Progenitor cell of endocrine pancreas (in vitro differentiated cells): ENCODE data around the gene HERPUD1. TPM values are rescaled to one million over a fixed set of nuclear protein-coding genes. Genes with fewer than 3 reads are reported as not detected.
A peak's percentile ranks its signal among the peaks of the same experiment; 100 is the strongest.
"Not testable (repeated sequence)": the region's sequence is repeated elsewhere in the genome, so short reads cannot be mapped to it uniquely, and the experiment has no call there.

Source experiments
- DNase-seq: peaks from one replicate; pipeline ENCODE4 v3.0.0; 2021; ENCODE audit warnings: low spot score; ENCODE audit not compliant: unreplicated experiment
- H3K27ac Mint-ChIP-seq: 2 replicates; pipeline ENCODE4 v1.8.0; 2021; ENCODE audit warnings: mild to moderate bottlenecking, moderate library complexity, mixed read lengths
- H3K27me3 Mint-ChIP-seq: 2 replicates; pipeline ENCODE4 v1.8.0; 2021; ENCODE audit warnings: mixed read lengths
- H3K36me3 Mint-ChIP-seq: 2 replicates; pipeline ENCODE4 v1.8.0; 2022; ENCODE audit warnings: mixed read lengths; ENCODE audit not compliant: insufficient read depth
- H3K4me1 Mint-ChIP-seq: 2 replicates; pipeline ENCODE4 v1.8.0; 2021; ENCODE audit warnings: low read depth, mixed read lengths
- H3K4me3 Mint-ChIP-seq: 2 replicates; pipeline ENCODE4 v1.8.0; 2021; ENCODE audit warnings: low read depth, mild to moderate bottlenecking, moderate library complexity, mixed read lengths
- H3K9me3 Mint-ChIP-seq: 2 replicates; pipeline ENCODE4 v1.8.0; 2021; ENCODE audit warnings: low read depth, mixed read lengths
- CTCF ChIP-seq: fragments of 200-600 bp; sonication (generic); IDR thresholded peaks from one replicate; pipeline ENCODE4 v1.5.0; 2021; ENCODE audit warnings: antibody characterized with exemption, mild to moderate bottlenecking; ENCODE audit not compliant: unreplicated experiment
- total RNA-seq: library from RNA; stranded (reverse); gene quantifications from 2 replicates; pipeline ENCODE4 v1.2.1, GENCODE V29; 2021

The HERPUD1 gene
- total RNA-seq, 1 donor from 2014 or later = 70.0 TPM

- DNase-seq = peak; percentile 21
- Mint-ChIP-seq H3K36me3 (peaks cover 15% of the 10 kb centered on the region), H3K4me1 (peaks cover 18% of the 10 kb centered on the region), H3K4me3 (peak overlapping the region; percentile 95), H3K9me3 (no peaks in the 10 kb centered on the region), H3K27ac (peak overlapping the region; percentile 99), H3K27me3 (no peaks in the 10 kb centered on the region)
- TF ChIP-seq CTCF = no peak
Measured at GRCh38 chr16:56932721-56933619, 1.0 kb downstream of the HERPUD1 start.

GRCh38 chr16:56933828-56934598 lies 2.1 kb downstream of the HERPUD1 start:
- Mint-ChIP-seq H3K27me3 (no peaks in the 10 kb centered on the region), H3K27ac (peak overlapping the region; percentile 15), H3K4me3 (peak overlapping the region; percentile 95), H3K4me1 (peaks cover 19% of the 10 kb centered on the region), H3K36me3 (peaks cover 24% of the 10 kb centered on the region), H3K9me3 (no peaks in the 10 kb centered on the region)
- TF ChIP-seq CTCF = no peak
- no peak for DNase-seq

DNA sequence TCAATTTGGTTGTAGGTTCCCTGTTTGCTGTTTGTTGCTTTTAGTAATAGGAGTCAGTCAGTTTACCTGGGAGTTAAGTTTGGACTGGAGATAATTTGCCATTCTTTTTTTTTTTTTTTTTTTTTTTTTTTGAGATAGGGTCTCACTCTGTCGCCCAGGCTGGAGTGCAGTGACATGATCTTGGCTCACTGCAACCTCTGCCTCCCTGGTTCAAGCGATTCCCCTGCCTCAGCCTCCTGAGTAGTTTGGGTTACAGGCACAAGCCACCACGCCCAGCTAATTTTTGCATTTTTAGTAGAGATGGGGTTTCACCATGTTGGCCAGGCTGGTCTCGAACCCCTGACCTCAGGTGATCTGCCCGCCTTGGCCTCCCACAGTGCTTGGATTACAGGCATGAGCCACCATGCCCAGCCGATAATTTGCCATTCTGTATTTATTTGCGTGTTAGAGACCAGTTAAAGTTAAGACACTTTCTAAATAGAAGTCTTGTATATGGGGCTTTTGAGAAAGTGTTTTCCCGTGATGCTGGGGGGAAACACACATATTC lies 2.7 kb downstream of the HERPUD1 start:
- not testable (repeated sequence) for DNase-seq, H3K27ac Mint-ChIP-seq, H3K9me3 Mint-ChIP-seq, H3K27me3 Mint-ChIP-seq
- Mint-ChIP-seq H3K4me3 (peak overlapping the region; percentile 95), H3K4me1 (peaks cover 22% of the 10 kb centered on the region), H3K36me3 (peaks cover 29% of the 10 kb centered on the region)

- Mint-ChIP-seq H3K9me3 (no peaks in the 10 kb centered on the region), H3K4me1 (peaks cover 22% of the 10 kb centered on the region), H3K36me3 (peaks cover 31% of the 10 kb centered on the region), H3K4me3 (no peak overlapping the region), H3K27me3 (no peaks in the 10 kb centered on the region), H3K27ac (no peak overlapping the region)
- TF ChIP-seq CTCF = no peak
- no peak for DNase-seq
Measured at GRCh38 chr16:56935201-56935600, 3.3 kb downstream of the HERPUD1 start.

DNA sequence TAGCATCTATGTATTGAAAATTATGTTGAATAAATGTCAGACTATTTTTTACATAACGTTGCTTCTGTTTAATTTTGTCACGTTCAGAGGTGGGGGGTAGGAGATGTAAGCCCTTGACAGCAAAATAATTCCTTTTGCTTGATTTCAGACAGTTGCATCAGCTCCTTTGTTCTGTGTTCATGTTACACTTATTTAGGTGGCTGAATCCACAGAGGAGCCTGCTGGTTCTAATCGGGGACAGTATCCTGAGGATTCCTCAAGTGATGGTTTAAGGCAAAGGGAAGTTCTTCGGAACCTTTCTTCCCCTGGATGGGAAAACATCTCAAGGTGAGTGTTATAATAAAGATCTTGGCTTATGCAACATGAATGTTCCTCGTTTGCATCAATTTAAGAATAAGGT lies 4.5 kb downstream of the HERPUD1 start:
- TF ChIP-seq CTCF = no peak
- no peaks in the 10 kb centered on the region for H3K9me3 Mint-ChIP-seq

More for the DNA sequence above, 4.5 kb downstream of the HERPUD1 start:
- Mint-ChIP-seq H3K27ac (peak overlapping the region; percentile 29), H3K4me3 (no peak overlapping the region), H3K27me3 (no peaks in the 10 kb centered on the region), H3K4me1 (peaks cover 17% of the 10 kb centered on the region), H3K36me3 (peaks cover 32% of the 10 kb centered on the region)
- no peak for DNase-seq
